Esophagus squamous epithelium (tissue), 4 donors: Measurements from ENCODE around the gene PXMP2.

Experiments
- CTCF ChIP-seq, 6 experiments: fragments of 450-650 bp in 4 of 6; fragments of 200-600 bp in 2 of 6; sonication (generic) in 2 of 6; IDR thresholded peaks; one replicate each; pipeline ENCODE4 v1.5.1; 2016 to 2019; ENCODE audit warnings: antibody characterized with exemption in 6 of 6, mild to moderate bottlenecking in 4 of 6, moderate library complexity in 4 of 6
- POLR2A ChIP-seq, 4 donors: fragments of 450-650 bp; IDR thresholded peaks; one replicate each; pipeline ENCODE4 v1.6.1; 2017; ENCODE audit warnings: antibody characterized with exemption in 4 of 4, mild to moderate bottlenecking in 4 of 4, moderate library complexity in 3 of 4

DNA sequence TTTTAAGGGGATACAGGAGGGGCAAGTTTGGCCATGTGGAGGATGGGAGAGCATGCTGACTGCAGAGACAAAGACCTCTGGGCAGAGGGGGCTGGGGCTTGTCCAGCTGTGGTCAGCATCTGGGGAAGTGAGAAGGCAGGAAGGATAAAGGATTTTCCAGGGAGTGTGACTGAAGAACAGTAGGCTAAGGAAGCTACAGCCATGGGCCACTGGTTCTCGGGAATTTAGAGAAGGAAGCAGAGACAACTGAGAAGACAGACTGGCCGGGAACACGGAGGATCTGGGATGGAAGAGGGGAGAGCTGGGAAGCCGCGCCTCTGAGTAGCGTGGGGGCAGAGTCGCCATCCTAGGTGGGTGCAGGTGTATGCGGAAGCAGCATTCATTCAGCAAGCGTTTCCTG, 16.3 kb downstream of the PXMP2 start:
- TF ChIP-seq CTCF (IDR thresholded peaks at IDR 0.05) (no peak), POLR2A (IDR thresholded peaks at IDR 0.05) (no peak)
